Ishikawa (cell line): Measurements from ENCODE around the gene ASB1.

Experiments
- CEBPB ChIP-seq: IDR thresholded peaks from 2 replicates; pipeline ENCODE4 v1.6.1; 2012
- CREB1 ChIP-seq: IDR thresholded peaks from 2 replicates; pipeline ENCODE4 v1.6.1; 2012; ENCODE audit warnings: low read depth
- EGR1 ChIP-seq: IDR thresholded peaks from 2 replicates; pipeline ENCODE4 v1.6.1; 2012
- EP300 ChIP-seq: IDR thresholded peaks from 2 replicates; pipeline ENCODE4 v1.6.1; 2012; ENCODE audit warnings: borderline replicate concordance
- FOXM1 ChIP-seq: IDR thresholded peaks from 2 replicates; pipeline ENCODE4 v1.6.1; 2012; ENCODE audit warnings: low read depth, borderline replicate concordance
- MAX ChIP-seq: IDR thresholded peaks from 2 replicates; pipeline ENCODE4 v1.6.1; 2012
- NFIC ChIP-seq: IDR thresholded peaks from 2 replicates; pipeline ENCODE4 v1.6.1; 2012
- RAD21 ChIP-seq: IDR thresholded peaks from 2 replicates; pipeline ENCODE4 v1.6.1; 2012; ENCODE audit warnings: low read depth
- REST ChIP-seq: IDR thresholded peaks from 2 replicates; pipeline ENCODE4 v1.6.1; 2012; ENCODE audit warnings: low read depth, mild to moderate bottlenecking
- TAF1 ChIP-seq: IDR thresholded peaks from 2 replicates; pipeline ENCODE4 v1.6.1; 2012; ENCODE audit warnings: low read depth, mild to moderate bottlenecking
- TCF12 ChIP-seq: IDR thresholded peaks from 2 replicates; pipeline ENCODE4 v1.6.1; 2012; ENCODE audit warnings: low read depth
- TEAD4 ChIP-seq: IDR thresholded peaks from 2 replicates; pipeline ENCODE4 v1.6.1; 2012
- USF1 ChIP-seq: IDR thresholded peaks from 2 replicates; pipeline ENCODE4 v1.6.1; 2012
- YY1 ChIP-seq: IDR thresholded peaks from 2 replicates; pipeline ENCODE4 v1.6.1; 2012; ENCODE audit warnings: low read depth
- ZBTB7A ChIP-seq: IDR thresholded peaks from 2 replicates; pipeline ENCODE4 v1.6.1; 2012; ENCODE audit warnings: low read depth

The ASB1 gene

GRCh38 chr2:238457927-238458324 is 31.2 kb downstream of the ASB1 start:
- TF ChIP-seq TAF1 (no peak), CEBPB (peak; percentile 57), REST (no peak)

GRCh38 chr2:238458651-238459050 is 31.9 kb downstream of the ASB1 start:
- no peak for TF ChIP-seq REST
- no peak for TF ChIP-seq MAX
- no peak for TF ChIP-seq YY1
- no peak for TF ChIP-seq CEBPB
- TF ChIP-seq ZBTB7A = no peak
- TF ChIP-seq TCF12 = no peak
- no peak for TF ChIP-seq TAF1
- no peak for TF ChIP-seq RAD21
- TF ChIP-seq TEAD4 = no peak

- TF ChIP-seq EGR1 (no peak), RAD21 (no peak), YY1 (no peak), TEAD4 (no peak), ZBTB7A (no peak), USF1 (no peak), TAF1 (no peak), TCF12 (no peak), FOXM1 (no peak), MAX (no peak), CREB1 (no peak), CEBPB (no peak), REST (no peak), EP300 (no peak)
These were observed 32.4 kb downstream of the ASB1 start for GRCh38 chr2:238459081-238459629.

- TF ChIP-seq ZBTB7A (no peak), USF1 (no peak), RAD21 (no peak), EP300 (no peak), MAX (no peak)
These were observed 34.3 kb downstream of the ASB1 start for GRCh38 chr2:238461051-238461450.

GRCh38 chr2:238461491-238461890 is 34.8 kb downstream of the ASB1 start:
- TF ChIP-seq TEAD4 (no peak), CEBPB (no peak), FOXM1 (no peak), EGR1 (no peak), RAD21 (no peak), YY1 (no peak), TAF1 (no peak), NFIC (no peak), EP300 (no peak), TCF12 (no peak)
